Glutamatergic neuron (in vitro differentiated cells): ENCODE measurements around the gene ALKBH3. TPM values are rescaled to one million over a fixed set of nuclear protein-coding genes. Genes with fewer than 3 reads are reported as not detected.

Experiments
- DNase-seq: peaks from one replicate; pipeline ENCODE4 v3.0.0; 2022
- H3K27ac Mint-ChIP-seq: one replicate; pipeline ENCODE4 v1.8.0; 2020; ENCODE audit warnings: mild to moderate bottlenecking, mixed read lengths, inconsistent platforms; ENCODE audit not compliant: unreplicated experiment
- H3K27me3 Mint-ChIP-seq: one replicate; pipeline ENCODE4 v1.8.0; 2020; ENCODE audit warnings: mild to moderate bottlenecking, moderate library complexity, mixed read lengths, inconsistent platforms; ENCODE audit not compliant: unreplicated experiment
- H3K36me3 Mint-ChIP-seq: one replicate; pipeline ENCODE4 v1.8.0; 2020; ENCODE audit warnings: mild to moderate bottlenecking, mixed read lengths, inconsistent platforms; ENCODE audit not compliant: unreplicated experiment
- H3K4me1 Mint-ChIP-seq: one replicate; pipeline ENCODE4 v1.8.0; 2020; ENCODE audit warnings: mild to moderate bottlenecking, low read depth, mixed read lengths, inconsistent platforms; ENCODE audit not compliant: unreplicated experiment
- H3K4me3 Mint-ChIP-seq: one replicate; pipeline ENCODE4 v1.8.0; 2020; ENCODE audit warnings: mild to moderate bottlenecking, mixed read lengths, inconsistent platforms; ENCODE audit not compliant: unreplicated experiment
- H3K9me3 Mint-ChIP-seq: one replicate; pipeline ENCODE4 v1.8.0; 2020; ENCODE audit warnings: mild to moderate bottlenecking, moderate library complexity, mixed read lengths, inconsistent platforms; ENCODE audit not compliant: unreplicated experiment
- total RNA-seq: library from RNA; stranded (reverse); fragmentation: NEBNext Ultra II Directional; extraction: Animal tissue kit (Norgen Biotek cat#: 25700); gene quantifications from one replicate; pipeline ENCODE4 v1.2.1, GENCODE V29; 2021; ENCODE audit not compliant: unreplicated experiment
- TF ChIP-seq, protein P1 (sequence below): fragments of 200-600 bp; sonication (generic); IDR thresholded peaks from one replicate; pipeline ENCODE4 v1.5.0; 2021; ENCODE audit not compliant: partially characterized antibody, unreplicated experiment

The ALKBH3 gene
- total RNA-seq, 1 donor from 2014 or later, result 30.4 TPM

GRCh38 chr11:43936076-43936475, 55.4 kb downstream of the ALKBH3 start:
- no peak for DNase-seq
- H3K9me3 Mint-ChIP-seq, result peaks cover 4% of the 10 kb centered on the region
- no peak overlapping the region for H3K4me3 Mint-ChIP-seq
- TF ChIP-seq, protein P1, sequence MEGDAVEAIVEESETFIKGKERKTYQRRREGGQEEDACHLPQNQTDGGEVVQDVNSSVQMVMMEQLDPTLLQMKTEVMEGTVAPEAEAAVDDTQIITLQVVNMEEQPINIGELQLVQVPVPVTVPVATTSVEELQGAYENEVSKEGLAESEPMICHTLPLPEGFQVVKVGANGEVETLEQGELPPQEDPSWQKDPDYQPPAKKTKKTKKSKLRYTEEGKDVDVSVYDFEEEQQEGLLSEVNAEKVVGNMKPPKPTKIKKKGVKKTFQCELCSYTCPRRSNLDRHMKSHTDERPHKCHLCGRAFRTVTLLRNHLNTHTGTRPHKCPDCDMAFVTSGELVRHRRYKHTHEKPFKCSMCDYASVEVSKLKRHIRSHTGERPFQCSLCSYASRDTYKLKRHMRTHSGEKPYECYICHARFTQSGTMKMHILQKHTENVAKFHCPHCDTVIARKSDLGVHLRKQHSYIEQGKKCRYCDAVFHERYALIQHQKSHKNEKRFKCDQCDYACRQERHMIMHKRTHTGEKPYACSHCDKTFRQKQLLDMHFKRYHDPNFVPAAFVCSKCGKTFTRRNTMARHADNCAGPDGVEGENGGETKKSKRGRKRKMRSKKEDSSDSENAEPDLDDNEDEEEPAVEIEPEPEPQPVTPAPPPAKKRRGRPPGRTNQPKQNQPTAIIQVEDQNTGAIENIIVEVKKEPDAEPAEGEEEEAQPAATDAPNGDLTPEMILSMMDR, result no peak
- H3K27ac Mint-ChIP-seq, result no peak overlapping the region
- no peaks in the 10 kb centered on the region for H3K36me3 Mint-ChIP-seq
- peaks cover 6% of the 10 kb centered on the region for H3K27me3 Mint-ChIP-seq
- peaks cover 13% of the 10 kb centered on the region for H3K4me1 Mint-ChIP-seq

GRCh38 chr11:43937434-43938411, 57.1 kb downstream of the ALKBH3 start:
- peaks cover 20% of the 10 kb centered on the region for H3K4me1 Mint-ChIP-seq
- peaks cover 10% of the 10 kb centered on the region for H3K9me3 Mint-ChIP-seq
- H3K27me3 Mint-ChIP-seq, result peaks cover 13% of the 10 kb centered on the region
- H3K4me3 Mint-ChIP-seq, result no peak overlapping the region
- DNase-seq, result no peak
- peaks cover 4% of the 10 kb centered on the region for H3K36me3 Mint-ChIP-seq
- H3K27ac Mint-ChIP-seq, result no peak overlapping the region
- TF ChIP-seq, protein P1, result no peak

DNA sequence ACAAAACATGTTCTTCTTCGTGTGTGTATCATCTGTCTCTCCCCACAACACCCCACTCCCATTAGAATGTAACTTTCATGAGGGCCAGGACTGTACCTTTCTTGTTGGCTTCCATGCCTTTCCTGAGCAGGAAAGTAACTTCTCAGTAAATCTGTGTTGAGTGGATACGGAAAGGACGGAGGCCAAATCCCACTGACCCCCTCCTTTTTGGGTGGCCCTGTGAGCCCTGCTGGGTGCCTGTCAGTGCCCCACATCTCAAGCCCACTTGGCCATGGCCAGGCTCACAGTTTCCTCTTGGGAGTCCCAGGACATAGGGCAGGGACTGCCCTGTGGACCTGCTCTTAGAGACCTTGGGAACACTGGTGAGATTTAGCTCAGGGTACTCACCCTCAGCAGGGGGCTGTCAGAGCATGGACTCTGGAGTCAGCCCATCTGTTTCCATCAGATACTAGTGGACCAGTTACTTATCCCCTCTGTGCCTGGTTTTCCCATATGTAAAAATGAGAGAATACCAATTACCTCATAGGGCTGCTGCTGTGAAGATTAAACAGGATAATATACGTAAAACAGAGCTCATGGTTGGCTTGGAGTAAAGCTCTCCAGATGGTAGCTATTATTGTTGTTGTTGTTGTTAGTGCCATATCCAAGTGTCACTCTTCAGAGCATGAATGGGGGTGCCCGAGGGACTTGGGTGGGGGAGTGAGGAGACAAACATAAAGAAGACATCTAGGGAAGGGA, 60.8 kb downstream of the ALKBH3 start:
- DNase-seq, result no peak
- H3K4me3 Mint-ChIP-seq, result peak overlapping the region; percentile 99
- peaks cover 14% of the 10 kb centered on the region for H3K4me1 Mint-ChIP-seq
- peaks cover 26% of the 10 kb centered on the region for H3K9me3 Mint-ChIP-seq
- peaks cover 26% of the 10 kb centered on the region for H3K27me3 Mint-ChIP-seq
- H3K27ac Mint-ChIP-seq, result peak overlapping the region; percentile 100
- peaks cover 4% of the 10 kb centered on the region for H3K36me3 Mint-ChIP-seq
- TF ChIP-seq, protein P1, result no peak

- H3K27me3 Mint-ChIP-seq, result peaks cover 28% of the 10 kb centered on the region
- H3K27ac Mint-ChIP-seq, result peak overlapping the region; percentile 89
- TF ChIP-seq, protein P1, result no peak
- H3K36me3 Mint-ChIP-seq, result peaks cover 4% of the 10 kb centered on the region
- peaks cover 25% of the 10 kb centered on the region for H3K4me1 Mint-ChIP-seq
- peak overlapping the region; percentile 81 for H3K4me3 Mint-ChIP-seq
- peaks cover 31% of the 10 kb centered on the region for H3K9me3 Mint-ChIP-seq
- peak; percentile 51 for DNase-seq
Observed at GRCh38 chr11:43942662-43943371, 62.2 kb downstream of the ALKBH3 start.
